Measurements from ENCODE around the gene LYZL2. TPM values are rescaled to one million over a fixed set of nuclear protein-coding genes. Genes with fewer than 3 reads are reported as not detected.
"Not testable (repeated sequence)": the region's sequence is repeated elsewhere in the genome, so short reads cannot be mapped to it uniquely, and the experiment has no call there.

LYZL2 gene
- total RNA-seq, 1 donor from 2014 or later, result not detected

GRCh38 chr10:30592770-30593169 is 36.8 kb downstream of the LYZL2 start:
- not testable (repeated sequence) for DNase-seq

- no peak for DNase-seq
Observed at GRCh38 chr10:30591249-30591670, 38.3 kb downstream of the LYZL2 start.

GRCh38 chr10:30589441-30589840 is 40.1 kb downstream of the LYZL2 start:
- DNase-seq, result no peak

- no peak for DNase-seq
Observed at GRCh38 chr10:30587522-30588031, 42.0 kb downstream of the LYZL2 start.

GRCh38 chr10:30586828-30587227 is 42.7 kb downstream of the LYZL2 start:
- DNase-seq, result no peak

- DNase-seq, result no peak
Observed at GRCh38 chr10:30583778-30584415, 45.7 kb downstream of the LYZL2 start.

- DNase-seq, result no peak
Observed at GRCh38 chr10:30581779-30582380, 47.7 kb downstream of the LYZL2 start.

- no peak for DNase-seq
Observed at GRCh38 chr10:30580676-30581075, 48.9 kb downstream of the LYZL2 start.

GRCh38 chr10:30580241-30580640 is 49.3 kb downstream of the LYZL2 start:
- no peak for DNase-seq

- DNase-seq, result no peak
Observed at GRCh38 chr10:30579574-30579973, 50.0 kb downstream of the LYZL2 start.

- no peak for DNase-seq
Observed at GRCh38 chr10:30577048-30577447, 52.5 kb downstream of the LYZL2 start.

- no peak for DNase-seq
Observed at GRCh38 chr10:30576641-30577040, 52.9 kb downstream of the LYZL2 start.

- DNase-seq, result no peak
Observed at GRCh38 chr10:30574432-30574796, 55.1 kb downstream of the LYZL2 start.

GRCh38 chr10:30573721-30574431 is 55.7 kb downstream of the LYZL2 start:
- no peak for DNase-seq

- DNase-seq, result no peak
Observed at GRCh38 chr10:30565449-30565848, 64.1 kb downstream of the LYZL2 start.

GRCh38 chr10:30562787-30563186 is 66.8 kb downstream of the LYZL2 start:
- no peak for DNase-seq

Other genes with a start within 250 kb of the LYZL2 start
- 8.0 TPM for gene MAP3K8, start 195.6 kb downstream of the LYZL2 start, total RNA-seq

Data from occipital lobe (tissue), 2 donors.